Kidney glomerular epithelial cell (primary cell): ENCODE data around the gene ARF1.

ENCODE experiments used
- DNase-seq: peaks from one replicate; lab custom pipeline; 2025; lab: John Stamatoyannopoulos, UW

The ARF1 gene

DNA sequence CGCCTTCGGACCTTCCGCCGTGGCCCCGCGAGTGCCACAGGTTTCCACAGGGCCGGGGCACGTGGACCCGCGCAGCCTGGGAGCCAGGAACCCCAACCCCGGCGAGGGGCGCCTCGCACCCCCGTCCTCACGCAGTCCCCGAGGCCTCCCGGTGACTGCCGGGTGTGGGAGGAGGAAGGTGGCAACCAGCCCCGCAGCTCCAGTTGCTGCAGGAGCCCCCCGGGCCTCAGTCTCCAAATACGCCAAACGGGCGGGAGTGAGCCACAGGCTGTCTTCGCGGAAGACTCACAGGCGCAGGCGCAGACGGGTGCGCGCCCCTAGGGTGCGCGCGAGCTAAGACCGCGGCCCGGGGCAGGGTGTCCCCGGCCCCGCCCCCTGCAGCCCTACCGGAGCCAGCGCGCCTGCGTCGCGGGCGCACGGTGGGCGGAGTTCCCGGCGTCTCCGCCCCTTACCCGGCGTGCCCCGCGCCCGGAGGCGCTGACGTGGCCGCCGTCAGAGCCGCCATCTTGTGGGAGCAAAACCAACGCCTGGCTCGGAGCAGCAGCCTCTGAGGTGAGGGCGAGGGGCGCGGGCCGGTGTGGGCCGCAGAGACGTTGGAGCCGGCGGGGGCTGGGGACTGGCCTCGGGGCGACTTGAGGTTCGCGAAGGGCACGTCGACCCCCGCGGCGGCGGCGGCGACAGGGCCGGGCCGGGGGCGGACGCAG, at the start of gene ARF1:
ARF1 (plus strand) TSS at position 495 of the 704 bp plus-strand sequence. CDS start 14,407 bp downstream, outside the sequence.
- DNase-seq = peak; percentile 85

GRCh38 chr1:228033376-228033775, 49.1 kb upstream of the ARF1 start:
- no peak for DNase-seq

DNA sequence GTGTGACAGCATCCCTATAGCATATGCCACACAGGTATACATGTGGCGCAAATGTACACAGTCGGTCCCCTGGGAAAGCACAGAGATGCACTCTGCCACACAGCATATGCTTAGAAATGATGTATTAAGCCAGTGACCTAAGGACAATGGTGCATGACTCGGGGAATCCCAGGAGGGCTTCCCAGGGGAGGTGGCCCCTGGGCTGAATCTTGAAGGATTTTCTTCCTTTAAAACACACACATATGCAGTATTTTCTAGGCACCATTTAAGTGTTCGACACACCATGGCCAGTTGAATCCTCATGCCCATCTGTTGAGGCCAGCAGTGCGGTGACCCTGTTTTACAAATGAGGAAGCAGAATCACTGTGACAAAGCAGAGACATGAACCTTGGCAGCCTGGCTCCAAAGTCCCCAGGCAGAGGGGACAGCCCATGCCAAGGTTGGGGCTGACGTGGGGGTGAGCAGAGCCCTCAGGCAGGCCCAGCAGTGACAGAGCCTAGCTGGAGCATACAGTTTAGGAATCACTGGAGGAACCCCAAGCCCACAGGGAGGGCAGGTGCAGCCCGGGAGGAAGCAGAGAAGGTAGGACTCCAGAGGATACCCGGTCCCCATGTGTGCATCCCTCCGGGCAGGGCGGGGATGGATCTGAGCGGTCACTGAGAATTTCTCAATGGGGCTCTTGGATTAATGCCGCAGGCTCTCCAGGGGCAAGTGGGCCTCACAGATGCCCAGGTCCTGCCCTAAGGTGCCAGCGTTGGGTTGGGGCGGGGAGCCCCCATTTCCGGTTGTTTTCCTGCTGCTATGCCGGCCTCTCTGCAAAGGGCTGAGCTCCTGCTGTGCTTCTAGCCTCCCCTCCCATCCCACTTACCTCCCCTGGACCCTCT, 47.3 kb upstream of the ARF1 start:
- no peak for DNase-seq

- no peak for DNase-seq
Measured at GRCh38 chr1:228035844-228036243, 46.7 kb upstream of the ARF1 start.

DNA sequence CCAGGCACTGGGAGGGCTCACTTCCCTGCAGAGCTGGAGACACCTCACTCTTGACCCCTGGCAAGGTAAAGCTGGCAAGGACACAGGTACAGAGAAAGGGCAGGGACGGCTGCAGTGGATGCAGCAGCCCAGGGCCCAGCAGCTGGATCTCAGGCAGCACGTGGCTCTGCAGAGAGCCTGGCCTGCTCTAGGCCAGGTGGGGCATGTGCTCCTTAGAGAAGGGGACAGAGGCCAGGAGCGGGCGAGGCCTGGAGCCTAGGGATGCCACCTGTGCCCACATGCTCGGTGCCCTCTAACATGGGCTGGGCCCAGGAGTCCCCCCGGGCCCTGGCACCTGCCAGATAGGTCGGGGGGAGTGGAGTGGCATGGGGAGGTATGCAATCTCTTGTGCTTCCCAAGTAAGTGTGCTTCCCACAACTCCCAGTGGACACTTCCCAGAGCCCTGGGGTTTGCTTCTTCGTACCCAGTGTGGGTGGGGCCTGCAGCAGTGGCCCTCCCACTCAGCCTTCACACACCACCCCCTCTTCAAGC, 45.7 kb upstream of the ARF1 start:
- DNase-seq = no peak

- DNase-seq = no peak
Measured at GRCh38 chr1:228037401-228038386, 44.8 kb upstream of the ARF1 start.

DNA sequence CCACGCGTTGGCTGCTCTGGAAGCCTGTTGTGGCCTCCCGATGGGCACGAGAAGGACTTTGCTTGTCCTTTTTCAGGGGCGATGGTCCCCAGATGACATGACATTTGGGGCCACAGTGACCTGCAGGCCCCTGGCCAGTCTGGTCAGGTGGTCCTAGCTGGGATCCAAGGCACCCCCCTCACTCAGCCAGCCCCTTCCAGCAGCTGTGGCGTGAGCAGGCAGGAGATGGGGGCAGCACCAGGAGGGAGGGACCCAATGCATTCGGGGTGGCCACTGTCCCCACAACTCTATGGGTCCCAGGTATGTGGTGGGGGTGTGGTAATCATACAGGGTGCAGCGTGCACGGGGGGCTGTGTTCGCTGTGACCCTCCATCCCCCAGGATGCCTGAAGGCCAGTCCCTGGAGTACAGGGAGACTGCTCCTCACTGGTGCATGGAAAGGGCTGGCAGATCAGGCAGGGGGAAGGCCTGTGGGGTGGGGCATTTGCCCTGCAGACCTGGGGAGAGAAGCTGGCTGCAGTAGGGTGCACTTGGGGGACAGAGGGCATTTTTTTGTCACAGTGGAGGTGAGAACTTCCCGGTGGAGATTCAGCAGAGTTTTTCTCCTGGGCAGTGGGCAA, 44.0 kb upstream of the ARF1 start:
- DNase-seq = no peak

DNA sequence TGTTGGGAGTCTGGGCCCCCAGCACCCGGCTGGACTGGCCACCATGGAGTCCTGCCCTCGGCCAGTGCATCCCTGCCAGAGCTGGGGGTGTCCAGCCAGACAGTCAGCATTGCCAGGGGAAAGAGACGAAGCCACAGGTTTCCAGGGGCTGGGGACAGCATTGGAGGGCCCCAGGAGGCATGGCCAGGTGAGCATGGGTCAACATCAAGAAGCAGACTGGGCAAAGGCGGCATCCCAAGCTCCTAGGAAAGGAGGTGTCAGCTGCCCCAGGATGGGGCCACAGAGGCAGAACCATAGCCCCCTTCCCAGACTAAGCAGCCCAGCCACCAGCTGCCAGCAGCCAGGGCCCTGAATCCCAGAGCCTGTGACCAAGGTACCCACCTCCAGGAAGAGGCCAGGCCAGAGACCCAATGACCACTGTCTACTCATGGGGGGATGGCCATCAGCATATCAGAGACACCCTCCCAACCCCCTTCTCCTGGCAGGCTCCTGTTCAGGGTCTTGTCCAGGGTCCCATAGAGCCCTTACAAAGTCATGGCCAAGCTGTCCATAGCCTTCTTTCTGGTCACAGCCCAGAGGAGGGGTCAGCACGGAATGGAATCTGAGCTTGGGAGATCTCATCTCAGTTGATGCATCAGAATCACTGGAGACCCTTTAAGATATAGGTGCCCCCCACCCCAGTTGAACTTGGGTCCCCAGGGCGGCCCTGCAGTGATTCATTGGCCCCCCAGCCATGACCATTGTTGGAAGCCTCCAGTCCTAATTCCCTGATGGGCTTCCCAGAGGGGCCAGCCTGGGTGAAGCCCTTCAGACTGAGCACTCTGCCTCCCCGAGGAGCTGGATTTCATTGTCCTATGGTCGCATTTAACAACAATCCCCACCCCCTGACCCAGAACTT, 43.3 kb upstream of the ARF1 start:
- no peak for DNase-seq

DNA sequence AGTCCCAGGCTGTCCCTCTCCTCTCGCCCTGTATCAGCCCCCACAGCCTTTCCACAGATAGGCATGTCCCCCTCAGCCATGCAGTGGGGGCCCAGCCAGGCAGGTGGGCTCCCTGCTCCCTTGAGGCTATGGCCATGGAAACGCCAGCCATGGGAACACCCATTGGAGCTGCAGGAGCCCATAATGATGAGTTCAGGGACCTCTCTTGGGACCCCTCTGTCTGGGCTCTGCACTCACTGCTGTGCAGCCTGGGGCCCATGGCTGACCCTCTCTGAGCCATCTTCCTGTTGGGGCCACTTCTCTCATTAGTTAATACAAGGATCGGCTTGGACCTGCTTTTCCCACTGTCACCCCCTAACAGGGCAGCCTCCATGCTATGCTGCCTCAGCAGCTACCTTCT, 42.5 kb upstream of the ARF1 start:
- no peak for DNase-seq

GRCh38 chr1:228041316-228041715, 41.2 kb upstream of the ARF1 start:
- no peak for DNase-seq

DNA sequence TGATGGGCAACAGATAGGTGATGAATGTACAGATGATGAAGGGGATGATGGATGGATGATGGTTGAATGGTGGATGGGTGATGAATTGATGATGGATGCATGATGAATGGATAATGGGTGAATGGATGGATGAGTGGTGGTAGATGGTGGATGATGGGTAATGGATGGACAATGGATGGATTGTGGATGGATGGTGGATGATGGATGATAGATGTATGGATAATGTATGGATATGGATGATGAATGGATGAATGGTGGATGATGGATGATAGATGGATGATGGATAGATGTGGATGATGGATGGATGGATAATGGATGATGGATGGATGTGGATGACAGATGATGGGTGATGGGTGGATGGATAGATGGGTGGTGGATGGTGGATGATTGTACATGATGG, 40.0 kb upstream of the ARF1 start:
- DNase-seq = no peak

GRCh38 chr1:228043281-228043848, 39.1 kb upstream of the ARF1 start:
- DNase-seq = peak; percentile 39

- DNase-seq = no peak
Measured at GRCh38 chr1:228044961-228045360, 37.5 kb upstream of the ARF1 start.

DNA sequence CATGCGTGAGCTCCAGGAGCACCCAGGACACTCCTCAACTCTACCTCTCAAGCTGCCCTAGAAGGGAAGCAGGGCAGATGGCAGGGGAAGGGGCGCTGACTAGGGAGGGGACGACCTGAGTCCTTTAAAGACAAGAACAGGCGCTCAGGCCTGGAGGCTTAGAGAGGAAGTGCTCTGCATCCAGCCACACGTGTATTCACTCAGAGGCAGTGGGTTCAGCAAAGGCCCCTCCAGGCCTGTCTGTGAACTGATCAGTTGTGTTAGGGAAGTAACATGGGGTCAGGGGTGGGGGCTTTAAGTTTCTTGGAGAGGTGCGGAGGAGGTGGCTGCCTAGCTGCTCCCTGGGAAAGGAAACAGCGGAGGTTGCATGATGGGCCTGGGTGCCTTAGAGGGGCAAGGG, 37.1 kb upstream of the ARF1 start:
- no peak for DNase-seq

DNA sequence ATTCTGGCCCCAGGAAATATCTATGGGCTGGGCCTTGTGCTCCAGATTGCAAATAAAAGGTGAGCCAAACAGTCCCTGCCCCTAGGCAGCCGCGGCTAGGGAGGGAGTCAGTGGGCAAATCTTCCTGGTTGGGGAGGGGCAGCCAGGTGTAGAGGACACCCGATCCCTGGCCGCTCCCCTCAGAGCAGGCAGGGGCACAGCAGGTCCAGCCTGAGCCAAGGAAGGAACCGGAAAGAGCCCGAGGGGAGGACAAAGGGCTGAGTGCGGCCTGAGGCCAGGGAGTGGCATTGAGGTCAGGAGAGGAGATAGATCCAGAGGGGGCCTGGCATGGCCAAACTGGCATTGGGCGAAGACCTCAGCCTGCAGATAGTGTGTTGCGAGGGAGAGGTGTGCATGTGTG, 36.6 kb upstream of the ARF1 start:
- no peak for DNase-seq

DNA sequence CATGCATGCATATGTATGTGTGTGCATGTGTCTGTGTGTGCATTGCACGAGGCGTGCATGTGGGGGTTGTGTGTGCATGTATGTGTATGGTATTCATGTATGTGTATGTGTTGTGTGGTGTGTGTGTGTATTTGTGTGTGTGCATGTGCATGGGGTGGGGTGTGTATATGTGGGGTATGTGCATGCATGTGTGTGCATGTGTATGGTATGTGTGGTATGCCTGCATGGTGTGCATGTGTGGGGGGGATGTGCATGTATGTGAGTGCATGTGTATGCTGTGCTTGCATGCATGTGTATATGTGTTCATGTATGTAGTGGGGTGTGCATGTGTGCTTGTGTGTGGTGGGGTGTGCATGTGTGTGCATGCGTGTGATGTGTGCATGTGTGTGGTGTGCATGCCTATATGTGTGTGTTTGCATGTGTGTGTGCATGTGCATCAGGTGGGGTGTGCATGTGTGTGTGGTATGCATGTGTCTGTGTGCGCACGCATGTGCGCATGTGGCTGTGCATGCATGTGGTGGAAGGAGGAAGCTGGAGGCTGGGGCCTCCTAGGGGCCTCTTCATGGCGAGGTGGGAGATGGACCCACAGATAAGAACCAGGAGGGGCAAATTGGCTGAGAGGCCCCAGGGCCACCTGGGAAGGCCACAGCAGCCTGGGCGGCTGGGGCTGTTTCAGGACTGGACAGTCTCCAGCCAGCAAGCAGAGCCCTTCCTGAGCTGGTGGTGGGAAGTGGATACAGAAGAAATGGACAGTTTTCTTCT, 35.9 kb upstream of the ARF1 start:
- DNase-seq = no peak

- no peak for DNase-seq
Measured at GRCh38 chr1:228047183-228047466, 35.4 kb upstream of the ARF1 start.

DNA sequence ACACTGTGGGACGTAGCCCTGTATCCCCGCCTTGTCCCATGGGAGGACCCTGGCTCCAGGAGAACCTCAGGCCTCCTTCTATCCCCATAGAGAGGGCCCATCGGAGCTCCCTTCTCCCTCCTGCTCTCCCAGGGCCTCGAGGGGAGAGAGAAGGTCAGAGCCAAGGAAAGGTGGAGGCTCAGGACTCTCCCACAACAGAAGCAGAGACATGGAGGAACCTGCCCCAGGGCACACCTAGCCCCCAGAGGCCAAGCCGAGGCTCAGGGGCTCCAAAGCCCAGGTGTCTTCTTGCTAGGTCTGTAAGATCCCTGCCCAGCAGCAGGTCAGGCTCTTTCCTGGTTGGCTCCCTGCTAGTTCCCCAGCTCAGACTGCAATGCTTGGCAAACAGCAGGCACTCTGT, 34.4 kb upstream of the ARF1 start:
- no peak for DNase-seq

DNA sequence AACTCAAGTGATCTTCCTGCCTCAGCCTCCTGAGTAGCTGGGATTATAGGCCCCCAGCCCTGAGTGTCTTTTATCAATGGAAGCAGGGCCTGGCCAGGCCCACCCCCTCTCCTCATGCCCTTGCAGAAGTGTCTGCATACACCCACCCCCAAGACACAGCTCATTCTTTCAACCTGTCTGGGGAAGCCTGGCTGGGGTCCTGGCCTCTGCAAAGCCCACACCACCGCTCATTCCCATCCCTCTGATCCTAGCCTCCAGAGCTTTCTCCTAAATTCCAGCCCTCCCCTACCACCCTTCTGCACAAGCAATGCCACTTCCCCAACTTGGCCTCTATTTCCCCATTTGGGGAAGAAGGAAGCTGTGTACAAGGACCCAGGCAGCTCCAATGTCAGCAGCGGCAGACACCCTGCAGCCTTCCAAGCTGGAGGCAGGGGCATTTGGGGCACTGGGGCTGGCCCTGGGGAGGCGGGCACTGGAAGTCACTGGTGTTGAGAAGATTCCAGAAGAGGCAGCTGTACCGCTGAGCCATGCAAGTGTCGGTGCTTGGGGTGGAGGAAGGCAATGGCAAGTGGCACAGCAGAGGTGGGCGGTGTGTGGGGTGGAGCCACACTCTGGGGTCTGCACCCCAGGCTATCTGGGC, 33.7 kb upstream of the ARF1 start:
- DNase-seq = no peak
